Eye (tissue), 1 donor: Measurements from ENCODE around the gene RNU1-3.
"Not testable (repeated sequence)": the region's sequence is repeated elsewhere in the genome, so short reads cannot be mapped to it uniquely, and the experiment has no call there.

Experiments
- DNase-seq: peaks from one replicate; pipeline ENCODE4 v3.0.0-alpha.2; 2015

Gene RNU1-3

GRCh38 chr1:16693449-16694307, 26.9 kb upstream of the RNU1-3 start:
- not testable (repeated sequence) for DNase-seq

- DNase-seq: not testable (repeated sequence)
Measured at GRCh38 chr1:16692717-16693448, 26.1 kb upstream of the RNU1-3 start.

GRCh38 chr1:16692283-16692682, 25.5 kb upstream of the RNU1-3 start:
- peak; percentile 21 for DNase-seq

GRCh38 chr1:16690971-16691682, 24.4 kb upstream of the RNU1-3 start:
- not testable (repeated sequence) for DNase-seq

GRCh38 chr1:16687132-16687800, 20.5 kb upstream of the RNU1-3 start:
- peak; percentile 3 for DNase-seq

- DNase-seq: peak; percentile 56
Measured at GRCh38 chr1:16685445-16686371, 19.0 kb upstream of the RNU1-3 start.

GRCh38 chr1:16684738-16685337, 18.1 kb upstream of the RNU1-3 start:
- DNase-seq: not testable (repeated sequence)

- DNase-seq: not testable (repeated sequence)
Measured at GRCh38 chr1:16684152-16684551, 17.4 kb upstream of the RNU1-3 start.

GRCh38 chr1:16682803-16683202, 16.1 kb upstream of the RNU1-3 start:
- peak; percentile 0 for DNase-seq

- peak; percentile 3 for DNase-seq
Measured at GRCh38 chr1:16680366-16680765, 13.6 kb upstream of the RNU1-3 start.

GRCh38 chr1:16677552-16678431, 11.0 kb upstream of the RNU1-3 start:
- peak; percentile 59 for DNase-seq

GRCh38 chr1:16676661-16677523, 10.1 kb upstream of the RNU1-3 start:
- DNase-seq: not testable (repeated sequence)

GRCh38 chr1:16675118-16675510, 8.4 kb upstream of the RNU1-3 start:
- DNase-seq: not testable (repeated sequence)

- DNase-seq: not testable (repeated sequence)
Measured at GRCh38 chr1:16673976-16674375, 7.2 kb upstream of the RNU1-3 start.

- DNase-seq: not testable (repeated sequence)
Measured at GRCh38 chr1:16665836-16666235, 912 bp downstream of the RNU1-3 start.

- DNase-seq: not testable (repeated sequence)
Measured at GRCh38 chr1:16658234-16658633, 8.5 kb downstream of the RNU1-3 start.

GRCh38 chr1:16656981-16657683, 9.6 kb downstream of the RNU1-3 start:
- DNase-seq: not testable (repeated sequence)

GRCh38 chr1:16656574-16656973, 10.2 kb downstream of the RNU1-3 start:
- DNase-seq: not testable (repeated sequence)
